HS-27A (cell line): ENCODE measurements around the gene CHRM3.

ENCODE experiments used
- DNase-seq: peaks from one replicate; pipeline ENCODE4 v3.0.0-alpha.2; 2012; ENCODE audit warnings: low read depth, missing footprints

CHRM3 gene

DNA sequence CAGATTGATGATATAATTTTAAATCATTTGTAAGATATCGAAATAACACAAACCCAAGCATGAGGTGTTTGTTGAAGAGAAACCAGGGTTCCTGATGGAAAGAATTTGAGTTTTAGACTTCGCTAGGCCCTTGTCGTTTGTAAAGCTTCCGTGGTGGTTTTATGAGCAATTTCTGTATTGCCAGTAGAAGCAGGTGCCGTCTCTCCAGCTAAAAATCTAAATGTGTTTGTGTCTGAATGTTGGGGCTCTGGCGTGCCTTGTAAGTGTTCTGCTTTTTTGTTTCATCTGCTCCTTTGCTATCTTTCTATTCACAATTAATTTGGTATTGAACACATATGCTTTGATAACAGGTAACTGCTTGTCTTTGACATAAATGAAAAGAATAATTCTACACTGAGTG is 27.5 kb downstream of the CHRM3 start:
- DNase-seq: no peak

DNA sequence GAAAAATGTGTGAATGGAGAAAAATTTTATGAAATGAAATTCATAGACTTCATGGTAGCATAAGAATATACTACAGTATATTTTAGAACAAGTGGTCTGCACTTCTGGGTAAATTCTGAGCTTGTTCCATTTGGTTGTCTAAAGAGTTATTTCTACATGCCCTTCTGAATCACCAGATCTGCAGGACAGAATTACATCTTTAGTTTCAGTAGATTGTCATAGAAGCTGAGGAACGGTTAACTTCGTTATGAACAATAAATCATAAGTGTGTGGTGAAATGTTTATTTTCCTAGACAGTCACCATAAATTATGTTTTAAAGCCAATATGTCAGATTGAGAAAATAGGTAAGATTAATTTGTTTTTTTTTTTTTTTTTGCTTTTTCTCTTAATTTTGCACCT is 30.9 kb downstream of the CHRM3 start:
- DNase-seq: no peak

DNA sequence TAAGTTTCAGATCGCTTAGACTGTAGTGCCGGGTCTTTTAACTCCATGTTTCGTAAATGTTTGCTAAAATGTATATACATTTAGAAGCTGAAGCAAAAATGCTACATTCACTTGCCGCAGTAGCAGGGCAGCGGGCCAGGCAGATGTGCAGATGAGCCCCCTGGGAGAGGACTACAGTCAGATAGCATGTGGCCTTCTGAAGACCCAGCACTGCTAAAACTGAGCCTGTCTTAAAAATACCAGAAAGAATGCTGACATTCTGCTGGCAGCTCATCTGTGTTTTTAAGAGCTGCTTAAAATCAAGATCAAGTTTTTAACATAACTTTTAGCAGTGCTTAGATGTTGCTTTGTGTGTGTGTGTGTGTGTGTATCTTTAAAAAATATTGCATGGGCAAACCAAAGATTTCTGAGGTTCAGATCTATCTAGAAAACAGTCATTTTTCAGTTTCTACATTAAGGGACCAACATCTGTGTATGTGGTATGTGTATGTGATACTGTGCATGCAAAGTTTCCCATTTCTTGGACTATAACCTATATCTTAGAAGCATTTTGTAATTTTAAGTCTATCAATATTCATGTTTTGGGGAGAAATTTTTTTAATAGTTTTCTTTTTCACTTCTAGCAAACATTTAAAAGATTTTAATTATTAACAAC is 31.7 kb downstream of the CHRM3 start:
- DNase-seq: no peak

DNA sequence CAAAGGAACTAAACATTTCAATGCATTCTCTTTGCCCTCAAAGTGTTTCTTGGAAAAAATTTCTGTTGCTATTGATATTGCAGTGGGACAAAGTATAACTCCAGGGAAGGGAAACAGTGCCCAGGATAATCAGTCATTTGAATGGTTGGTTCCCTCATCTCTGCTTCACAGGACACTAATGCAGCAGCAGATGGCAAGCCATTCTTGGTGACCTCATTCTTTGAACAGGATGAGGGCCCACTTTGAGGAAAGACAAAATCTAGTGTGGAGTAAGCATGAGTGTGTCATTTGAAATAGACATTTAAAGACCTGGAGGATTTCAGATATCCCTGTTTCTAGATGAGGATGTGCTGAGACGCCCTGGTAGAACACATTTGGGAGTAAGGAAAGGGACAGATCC is 32.3 kb downstream of the CHRM3 start:
- no peak for DNase-seq

DNA sequence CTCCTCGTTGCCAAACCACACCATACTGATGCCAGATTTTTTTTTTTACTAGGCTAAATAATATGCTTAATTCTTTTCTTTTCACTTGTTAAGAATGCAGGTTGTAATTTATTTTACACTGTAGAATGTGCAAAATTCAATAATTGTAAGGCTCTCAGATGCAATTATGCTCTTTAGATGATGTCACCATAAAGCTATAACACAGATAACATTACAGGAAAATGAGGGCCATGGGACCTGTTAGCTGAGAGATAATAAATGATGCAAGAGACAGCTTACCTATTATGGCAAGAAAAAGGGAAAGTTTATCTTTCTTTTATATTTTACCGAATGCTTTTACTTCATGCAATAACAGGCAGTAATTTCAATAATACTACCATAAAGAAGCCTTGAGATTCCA is 35.4 kb downstream of the CHRM3 start:
- no peak for DNase-seq

DNA sequence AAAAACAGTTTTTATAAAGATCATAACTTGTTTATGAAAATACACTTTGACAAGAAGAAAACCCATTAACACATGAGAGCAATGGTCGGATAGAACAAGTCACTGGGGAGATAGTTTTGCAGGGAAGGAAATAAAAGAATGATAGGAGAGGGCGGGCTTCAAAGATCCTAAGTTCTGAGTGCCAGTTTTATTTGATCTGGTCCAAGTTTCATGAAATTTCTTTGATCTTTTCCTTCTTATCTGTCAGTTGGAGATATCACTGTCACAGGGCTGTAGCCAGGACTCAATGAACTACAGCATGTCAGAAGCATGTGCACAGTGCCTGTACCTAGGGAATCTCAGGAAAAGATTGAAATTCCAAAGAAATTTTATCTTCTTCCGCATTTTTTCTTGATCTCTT is 36.5 kb downstream of the CHRM3 start:
- no peak for DNase-seq

DNA sequence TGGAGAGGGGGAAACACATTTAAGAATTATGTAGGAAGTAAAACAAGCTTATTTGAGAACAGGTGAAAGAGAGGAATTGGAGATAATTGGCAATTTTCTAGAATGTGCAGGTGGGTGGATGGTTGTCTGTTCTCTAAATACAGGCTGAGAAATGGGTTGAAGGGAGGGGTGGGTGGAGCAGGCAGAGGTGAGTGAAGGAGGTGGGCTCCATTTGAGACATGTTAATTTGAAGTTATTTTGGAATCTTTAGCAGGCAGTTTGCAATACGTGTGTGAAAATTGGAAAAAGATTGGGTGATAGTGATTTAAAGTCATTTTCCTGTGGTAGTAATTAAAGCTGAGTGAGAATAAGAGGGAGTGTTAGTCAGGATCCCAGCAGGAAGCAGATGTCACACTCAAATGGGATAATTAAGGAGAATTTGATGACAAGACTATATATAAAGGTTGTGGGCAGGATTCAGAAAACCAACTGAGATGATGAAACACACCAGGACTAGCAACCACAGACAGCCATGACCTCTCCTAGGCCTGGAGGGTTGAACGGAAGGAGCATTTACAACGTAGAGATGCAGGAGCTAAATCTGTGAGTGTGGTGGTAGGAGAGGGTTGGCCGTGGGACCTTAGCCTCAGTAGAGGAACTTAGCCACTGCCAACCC is 40.6 kb downstream of the CHRM3 start:
- no peak for DNase-seq

DNA sequence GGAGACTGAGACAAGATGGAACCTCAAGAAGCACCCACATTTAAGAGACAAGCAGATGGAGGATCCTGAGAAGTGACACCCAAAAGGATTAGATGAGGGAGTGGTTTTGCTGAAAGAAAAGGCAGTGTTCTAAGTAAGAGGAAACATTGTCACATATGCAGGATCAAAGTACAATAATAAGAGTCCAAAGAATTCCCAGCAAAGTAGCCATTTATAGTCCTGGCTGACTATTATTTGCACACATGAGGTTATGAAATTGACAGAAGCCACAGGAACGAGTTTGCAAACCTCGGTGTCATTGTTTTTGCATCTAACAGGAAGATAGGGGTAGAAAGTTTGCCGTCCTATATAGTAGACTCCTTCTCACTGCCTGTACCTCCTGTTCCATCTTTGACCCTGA is 41.3 kb downstream of the CHRM3 start:
- no peak for DNase-seq

DNA sequence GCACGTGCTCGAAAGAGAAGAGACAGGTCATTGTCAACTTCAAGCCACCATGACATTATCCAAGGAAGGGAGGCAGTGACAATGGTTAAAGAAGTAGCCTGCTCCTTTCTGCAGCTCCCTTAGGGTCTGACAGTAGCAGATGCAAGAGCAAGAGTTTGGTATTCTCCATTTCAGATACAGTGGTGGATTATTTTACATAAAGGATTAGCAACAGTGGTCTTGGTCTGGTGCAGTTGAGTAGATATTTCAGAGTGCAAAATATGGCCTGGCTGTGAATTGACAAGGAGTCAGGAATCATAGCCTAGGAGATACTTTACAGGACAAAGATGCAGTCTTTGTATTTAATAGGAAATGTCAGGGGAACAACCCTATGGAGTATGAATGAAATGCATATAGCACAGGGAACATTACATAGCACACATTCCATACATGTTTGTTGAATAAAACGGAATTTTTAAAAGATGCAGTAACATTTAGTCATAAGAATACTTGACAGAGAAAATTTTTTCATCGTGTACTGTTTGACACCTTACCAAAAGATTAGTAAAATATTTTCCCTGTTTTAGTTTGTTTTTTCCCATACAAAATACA is 41.8 kb downstream of the CHRM3 start:
- DNase-seq: peak; percentile 62

DNA sequence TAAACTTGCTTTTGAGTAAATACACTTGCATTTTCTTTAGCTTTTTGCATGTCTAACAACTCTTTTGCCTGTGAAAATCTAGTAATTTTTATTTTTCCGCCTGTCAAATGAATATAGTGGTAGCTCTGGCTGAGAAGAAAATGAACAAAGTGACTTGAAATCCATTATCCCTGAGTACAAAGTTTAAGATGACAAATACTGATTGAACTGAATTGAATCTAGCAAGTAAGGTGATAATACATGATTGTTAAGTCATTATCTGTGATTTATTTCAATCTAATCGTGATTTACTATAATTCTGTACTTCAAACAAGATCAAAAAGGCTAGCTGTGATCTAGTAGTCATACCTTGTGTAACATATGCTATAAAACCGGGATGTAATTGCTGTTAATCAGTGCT is 42.8 kb downstream of the CHRM3 start:
- no peak for DNase-seq

DNA sequence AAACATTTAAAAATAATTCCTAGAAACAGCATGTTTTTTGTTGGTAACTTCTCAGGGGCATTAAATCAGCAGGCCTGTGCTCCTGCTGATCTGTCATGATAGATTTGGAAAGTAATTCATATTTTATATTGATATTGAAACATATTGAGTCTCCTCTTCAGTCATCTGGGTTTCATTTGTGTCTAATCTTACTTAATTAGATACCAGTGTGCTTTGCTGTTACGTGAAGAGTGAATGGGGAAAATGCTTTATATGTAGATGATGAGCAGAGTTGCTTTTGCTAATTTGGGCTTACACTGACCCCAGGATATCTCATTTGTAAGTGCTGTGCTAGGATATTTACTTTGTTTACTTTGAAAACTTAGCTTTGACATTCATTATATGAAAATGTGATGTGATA is 45.9 kb downstream of the CHRM3 start:
- no peak for DNase-seq

DNA sequence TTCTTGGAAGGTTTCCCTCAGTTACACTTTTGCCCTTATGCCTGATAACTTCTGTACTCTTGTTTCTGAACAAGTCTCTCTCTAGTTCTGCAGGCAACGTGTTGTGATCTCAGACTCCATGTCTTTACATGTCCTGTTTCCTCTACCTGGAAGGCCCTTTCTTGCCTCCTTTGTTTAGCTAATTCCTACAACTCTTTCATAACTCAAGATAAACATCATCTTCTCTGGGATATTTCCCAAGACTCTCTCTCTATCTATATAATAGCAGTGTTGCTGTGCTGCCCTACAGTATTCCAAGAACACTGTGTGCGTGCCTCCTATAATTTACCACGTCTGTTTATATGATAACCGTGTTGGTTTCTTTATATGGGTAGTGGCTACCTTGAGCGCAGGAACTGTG is 47.8 kb downstream of the CHRM3 start:
- DNase-seq: no peak
